Tibial nerve (tissue), 4 donors: ENCODE data around the gene FNTB. TPM values are rescaled to one million over a fixed set of nuclear protein-coding genes. Genes with fewer than 3 reads are reported as not detected.

Experiments
- DNase-seq, 2 donors: peaks; one replicate each; pipeline ENCODE4 v3.0.0-alpha.2; 2019; ENCODE audit warnings: low spot score in 2 of 2
- H3K27ac ChIP-seq, 4 donors: fragments of 200-600 bp; sonication (generic) in 3 of 4; one replicate each; pipeline ENCODE4 v1.5.1; 2017 to 2019; ENCODE audit warnings: mild to moderate bottlenecking in 1 of 4
- H3K27me3 ChIP-seq, 2 donors: fragments of 200-600 bp; sonication (generic) in 1 of 2; one replicate each; pipeline versions ENCODE4 v1.5.1 to v1.6.0; 2017 to 2019
- H3K36me3 ChIP-seq, 3 donors: fragments of 200-600 bp; sonication (generic); one replicate each; pipeline ENCODE4 v1.5.1; 2018 to 2019
- H3K4me1 ChIP-seq, 4 donors: fragments of 200-600 bp; sonication (generic) in 3 of 4; one replicate each; pipeline ENCODE4 v1.5.1; 2017 to 2019
- H3K4me3 ChIP-seq, 4 donors: fragments of 200-600 bp; sonication (generic) in 3 of 4; one replicate each; pipeline ENCODE4 v1.5.1; 2017 to 2019; ENCODE audit warnings: mild to moderate bottlenecking in 1 of 4, moderate library complexity in 1 of 4
- H3K9me3 ChIP-seq, 4 donors: fragments of 200-600 bp; sonication (generic) in 3 of 4; one replicate each; pipeline ENCODE4 v1.5.1; 2017 to 2019
- EP300 ChIP-seq, 2 donors: sonication (generic); formaldehyde crosslinking; IDR thresholded peaks; one replicate each; pipeline ENCODE4 v1.6.1; 2017; ENCODE audit warnings: antibody characterized with exemption in 2 of 2, mild to moderate bottlenecking in 1 of 2
- POLR2A ChIP-seq, 2 donors: fragments of 450-650 bp; IDR thresholded peaks; one replicate each; pipeline ENCODE4 v1.6.1; 2017; ENCODE audit warnings: antibody characterized with exemption in 2 of 2, mild to moderate bottlenecking in 2 of 2, moderate library complexity in 2 of 2
- WGBS, 2 donors: methylation state at CpG; one replicate each; pipeline ENCODE4 v1.1.5; 2018; 5-methylcytosine and 5-hydroxymethylcytosine counted together
- total RNA-seq, 4 donors: library from RNA; depleted of rRNA; stranded (reverse); fragments of >200 nt; gene quantifications; one replicate each; pipeline ENCODE4 v1.1.0, GENCODE V29; 2016
- TF ChIP-seq, protein P1 (sequence below), 5 experiments: fragments of 200-600 bp in 3 of 5; fragments of 450-650 bp in 2 of 5; sonication (generic) in 3 of 5; IDR thresholded peaks; one replicate each; pipeline ENCODE4 v1.5.1; 2016 to 2019; ENCODE audit warnings: antibody characterized with exemption in 5 of 5, mild to moderate bottlenecking in 3 of 5, moderate library complexity in 2 of 5

The FNTB gene
- total RNA-seq, 4 donors from 2014 or later = 21.0 to 34.5 (median 31.0) TPM

DNA sequence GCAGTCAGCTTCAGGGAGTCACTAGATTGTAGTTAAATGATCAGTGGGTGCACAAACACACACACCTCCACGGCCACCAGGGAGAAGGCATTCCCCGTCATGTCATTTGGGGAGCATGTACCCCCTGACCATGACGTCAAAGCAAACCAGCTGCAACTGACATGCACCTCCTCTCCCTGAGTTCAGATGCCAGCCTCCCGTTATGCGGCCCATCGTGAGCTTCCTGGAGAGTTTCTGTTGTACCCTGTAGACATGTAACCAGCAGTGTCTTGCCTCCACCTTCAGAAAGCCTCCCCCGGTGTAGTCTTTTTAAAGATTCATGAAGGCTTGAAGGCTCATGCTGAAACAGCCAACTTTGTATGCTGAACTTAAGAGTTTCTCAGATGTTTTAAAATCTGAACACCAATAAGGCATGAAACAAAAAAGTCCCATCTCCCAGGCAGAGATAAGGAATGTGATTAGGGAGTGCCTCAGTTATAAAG is 54.8 kb downstream of the FNTB start:
- TF ChIP-seq POLR2A (IDR thresholded peaks at IDR 0.05) (no peak), EP300 (IDR thresholded peaks at IDR 0.05) (no peak)
- TF ChIP-seq, protein P1, sequence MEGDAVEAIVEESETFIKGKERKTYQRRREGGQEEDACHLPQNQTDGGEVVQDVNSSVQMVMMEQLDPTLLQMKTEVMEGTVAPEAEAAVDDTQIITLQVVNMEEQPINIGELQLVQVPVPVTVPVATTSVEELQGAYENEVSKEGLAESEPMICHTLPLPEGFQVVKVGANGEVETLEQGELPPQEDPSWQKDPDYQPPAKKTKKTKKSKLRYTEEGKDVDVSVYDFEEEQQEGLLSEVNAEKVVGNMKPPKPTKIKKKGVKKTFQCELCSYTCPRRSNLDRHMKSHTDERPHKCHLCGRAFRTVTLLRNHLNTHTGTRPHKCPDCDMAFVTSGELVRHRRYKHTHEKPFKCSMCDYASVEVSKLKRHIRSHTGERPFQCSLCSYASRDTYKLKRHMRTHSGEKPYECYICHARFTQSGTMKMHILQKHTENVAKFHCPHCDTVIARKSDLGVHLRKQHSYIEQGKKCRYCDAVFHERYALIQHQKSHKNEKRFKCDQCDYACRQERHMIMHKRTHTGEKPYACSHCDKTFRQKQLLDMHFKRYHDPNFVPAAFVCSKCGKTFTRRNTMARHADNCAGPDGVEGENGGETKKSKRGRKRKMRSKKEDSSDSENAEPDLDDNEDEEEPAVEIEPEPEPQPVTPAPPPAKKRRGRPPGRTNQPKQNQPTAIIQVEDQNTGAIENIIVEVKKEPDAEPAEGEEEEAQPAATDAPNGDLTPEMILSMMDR (IDR thresholded peaks at IDR 0.05) = no peak
- DNase-seq = no peak
- 95% methylated on average over 7 of the region's 7 CpGs for WGBS, 2 donors
- no peaks in the 10 kb centered on the region for H3K4me1 ChIP-seq
- peaks cover 0 to 56% (median 0%) of the 10 kb centered on the region in 3 donors for H3K36me3 ChIP-seq
- no peak overlapping the region for H3K4me3 ChIP-seq
- H3K9me3 ChIP-seq = no peaks in the 10 kb centered on the region
- no peak overlapping the region for H3K27ac ChIP-seq
- H3K27me3 ChIP-seq = no peaks in the 10 kb centered on the region

DNA sequence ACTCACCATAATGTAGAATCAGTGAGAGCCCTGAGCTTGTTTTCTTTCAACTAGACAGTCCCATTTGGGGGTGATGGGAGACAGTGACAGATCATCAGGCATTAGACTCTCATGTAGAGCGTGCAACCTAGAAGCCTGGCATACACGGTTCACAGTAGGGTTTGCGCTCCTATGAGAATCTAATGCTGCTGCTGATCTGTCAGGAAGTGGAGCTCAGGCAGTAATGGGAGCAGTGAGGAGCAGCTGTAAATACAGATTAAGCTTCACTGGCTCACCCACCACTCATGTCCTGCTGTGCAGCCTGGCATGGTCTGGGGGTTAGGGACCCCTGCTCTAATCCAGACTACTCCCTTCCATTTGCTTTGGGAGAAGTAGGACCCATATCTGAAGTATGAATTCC is 55.6 kb downstream of the FNTB start:
- no peaks in the 10 kb centered on the region for H3K27me3 ChIP-seq
- no peaks in the 10 kb centered on the region for H3K4me1 ChIP-seq
- no peak for DNase-seq
- no peak overlapping the region for H3K4me3 ChIP-seq
- H3K27ac ChIP-seq = no peak overlapping the region
- WGBS, 2 donors = 85 to 94% methylated on average over 3 of the region's 3 CpGs
- H3K36me3 ChIP-seq = peaks cover 0 to 56% (median 0%) of the 10 kb centered on the region in 3 donors
- no peaks in the 10 kb centered on the region for H3K9me3 ChIP-seq
- TF ChIP-seq POLR2A (IDR thresholded peaks at IDR 0.05) (no peak), EP300 (IDR thresholded peaks at IDR 0.05) (no peak)
- TF ChIP-seq, protein P1 (IDR thresholded peaks at IDR 0.05) = no peak

DNA sequence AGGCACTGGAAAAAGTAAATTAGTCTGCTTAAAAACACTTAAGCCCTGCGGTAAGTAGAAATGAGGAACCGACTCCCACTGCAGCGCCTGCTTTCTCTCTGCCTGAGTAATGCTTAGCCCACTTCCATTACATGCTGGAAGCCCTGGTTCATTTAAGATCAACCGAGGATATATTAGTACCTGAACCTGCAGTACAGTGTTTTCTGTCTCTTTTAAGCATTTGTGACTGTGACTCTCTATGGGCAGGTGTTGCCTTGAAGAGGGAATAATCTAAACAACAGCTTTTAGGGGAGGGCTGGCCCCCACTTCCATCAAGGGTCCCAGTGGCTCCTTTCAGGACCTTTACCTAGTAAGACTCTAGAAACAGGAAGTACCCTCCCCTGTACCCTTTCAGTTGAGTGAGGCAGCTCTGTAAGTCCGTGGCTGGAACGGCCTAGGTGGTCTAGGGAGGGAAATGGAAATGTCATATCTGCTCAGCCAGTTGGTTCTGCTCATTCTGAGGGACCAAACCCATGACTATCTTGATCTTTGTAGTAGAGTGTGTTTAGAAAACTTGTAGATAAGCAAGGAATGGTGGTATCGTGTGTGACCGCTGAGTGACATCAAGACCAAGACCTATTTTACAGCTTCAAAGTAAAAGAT is 56.2 kb downstream of the FNTB start:
- H3K4me3 ChIP-seq = no peak overlapping the region
- 77 to 81% methylated on average over 8 of the region's 8 CpGs for WGBS, 2 donors
- H3K27me3 ChIP-seq = no peaks in the 10 kb centered on the region
- DNase-seq = no peak
- H3K9me3 ChIP-seq = no peaks in the 10 kb centered on the region
- H3K27ac ChIP-seq = no peak overlapping the region
- H3K36me3 ChIP-seq = peaks cover 0 to 56% (median 0%) of the 10 kb centered on the region in 3 donors
- TF ChIP-seq POLR2A (IDR thresholded peaks at IDR 0.05) (no peak), EP300 (IDR thresholded peaks at IDR 0.05) (no peak)
- TF ChIP-seq, protein P1 (IDR thresholded peaks at IDR 0.05) = no peak
- H3K4me1 ChIP-seq = no peaks in the 10 kb centered on the region

DNA sequence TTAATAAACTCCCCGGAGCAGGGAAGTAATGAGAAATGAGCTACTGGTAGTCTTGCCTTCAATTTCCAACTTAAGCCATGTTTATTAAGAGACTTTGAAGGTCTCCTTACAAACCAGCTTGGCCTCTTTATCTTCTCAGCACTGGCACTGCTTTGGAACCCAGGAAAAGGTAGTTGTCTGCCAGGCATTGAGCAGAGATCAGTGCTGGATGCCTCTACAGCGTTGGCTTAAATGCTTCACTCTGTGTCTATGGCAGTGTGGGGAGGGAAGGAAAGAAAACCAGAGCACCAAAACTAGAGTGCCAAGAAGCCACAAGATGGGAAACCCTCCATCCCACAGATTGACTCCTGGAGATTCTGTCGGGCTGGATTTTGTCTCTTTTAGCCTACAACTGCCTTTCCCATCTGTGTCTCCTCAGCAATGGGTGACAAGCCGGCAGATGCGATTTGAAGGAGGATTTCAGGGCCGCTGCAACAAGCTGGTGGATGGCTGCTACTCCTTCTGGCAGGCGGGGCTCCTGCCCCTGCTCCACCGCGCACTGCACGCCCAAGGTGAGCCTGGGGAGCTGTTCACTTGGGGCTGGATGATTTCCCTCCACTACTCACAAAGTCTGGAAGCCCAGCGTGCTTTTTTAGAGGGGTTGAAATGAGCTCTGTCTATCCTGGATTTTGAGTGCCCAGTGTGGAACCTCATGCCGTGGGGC is 57.3 kb downstream of the FNTB start:
- TF ChIP-seq POLR2A (IDR thresholded peaks at IDR 0.05) (no peak), EP300 (IDR thresholded peaks at IDR 0.05) (no peak)
- TF ChIP-seq, protein P1 (IDR thresholded peaks at IDR 0.05) = no peak
- Histone ChIP-seq H3K4me1 (no peaks in the 10 kb centered on the region), H3K4me3 (no peak overlapping the region), H3K27ac (no peak overlapping the region), H3K36me3 (peaks cover 0 to 64% (median 0%) of the 10 kb centered on the region in 3 donors), H3K9me3 (no peaks in the 10 kb centered on the region), H3K27me3 (no peaks in the 10 kb centered on the region)
- 90% methylated on average over 12 of the region's 12 CpGs for WGBS, 2 donors
- DNase-seq = no peak

DNA sequence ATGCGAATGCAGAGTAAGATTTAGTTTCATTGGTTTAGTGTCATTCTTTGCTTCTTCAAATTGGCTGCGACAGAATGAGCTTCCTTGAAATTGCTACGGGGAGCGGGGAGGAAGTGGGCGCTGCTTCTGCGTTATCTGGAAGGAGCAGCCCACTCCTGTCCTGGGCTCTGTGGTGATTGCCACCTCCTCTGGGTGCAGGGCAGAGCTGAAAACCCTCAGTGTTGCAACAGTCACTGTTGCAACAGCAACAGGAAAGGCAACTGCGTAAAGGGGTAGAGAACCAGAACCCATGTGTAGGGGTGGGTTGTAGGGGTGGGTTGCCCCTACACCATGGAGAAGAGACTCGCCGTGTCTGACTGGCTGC is 57.9 kb downstream of the FNTB start:
- Histone ChIP-seq H3K27ac (no peak overlapping the region), H3K27me3 (no peaks in the 10 kb centered on the region), H3K9me3 (no peaks in the 10 kb centered on the region), H3K36me3 (peaks cover 0 to 62% (median 0%) of the 10 kb centered on the region in 3 donors), H3K4me1 (no peaks in the 10 kb centered on the region), H3K4me3 (no peak overlapping the region)
- 85 to 89% methylated on average over 9 of the region's 9 CpGs for WGBS, 2 donors
- TF ChIP-seq POLR2A (IDR thresholded peaks at IDR 0.05) = no peak
- TF ChIP-seq, protein P1 (IDR thresholded peaks at IDR 0.05) = no peak
- TF ChIP-seq EP300 (IDR thresholded peaks at IDR 0.05) = no peak
- DNase-seq = no peak
